Right ventricle myocardium superior (tissue), 1 donor: Measurements from ENCODE around the gene NCOR1. TPM values are rescaled to one million over a fixed set of nuclear protein-coding genes. Genes with fewer than 3 reads are reported as not detected.
"Not testable (repeated sequence)": the region's sequence is repeated elsewhere in the genome, so short reads cannot be mapped to it uniquely, and the experiment has no call there.

Experiments
- ATAC-seq: fragments of 200-7000 bp; cut with Tn5 transposase; one replicate; pipeline ENCODE4 v1.9.1; 2020; ENCODE audit warnings: mild to moderate bottlenecking; ENCODE audit not compliant: poor library complexity
- DNase-seq: peaks from one replicate; pipeline ENCODE4 v3.0.0-alpha.2; 2020
- intact Hi-C: fragments of 100-400 bp; cut with DNase I; formaldehyde crosslinking; loops from one replicate; pipeline ENCODE4 v1.11.2; 2022
- total RNA-seq: library from RNA; stranded (reverse); fragmentation: NEBNext Ultra II Directional; extraction: Animal tissue kit (Norgen Biotek cat#: 25700); gene quantifications from one replicate; pipeline ENCODE4 v1.2.1, GENCODE V29; 2021
- donor health status: DM: no; HTN: yes; CAD: no; lungs with severe emphysema.

NCOR1 gene
- total RNA-seq, 1 donor from 2014 or later: 61.4 TPM

GRCh38 chr17:16066125-16066524, 149.2 kb downstream of the NCOR1 start:
- intact Hi-C loops: no loop called here
- ATAC-seq (no peak), DNase-seq (no peak)

- intact Hi-C loops: no loop called here
These were observed 153.7 kb downstream of the NCOR1 start for GRCh38 chr17:16061631-16062030.

GRCh38 chr17:16055139-16055538, 160.2 kb downstream of the NCOR1 start:
- intact Hi-C loops, ATAC-seq, DNase-seq: not testable (repeated sequence)

More at GRCh38 chr17:16061631-16062030, 153.7 kb downstream of the NCOR1 start:
- ATAC-seq: no peak
- no peak for DNase-seq

GRCh38 chr17:16052486-16052885, 162.8 kb downstream of the NCOR1 start:
- intact Hi-C loops: no loop called here
- no peak for DNase-seq
- no peak for ATAC-seq

GRCh38 chr17:16050844-16051243, 164.5 kb downstream of the NCOR1 start:
- intact Hi-C loops: no loop called here

GRCh38 chr17:16048811-16049449, 166.4 kb downstream of the NCOR1 start:
- no peak for DNase-seq
- intact Hi-C loops: no loop called here
- no peak for ATAC-seq

More at GRCh38 chr17:16050844-16051243, 164.5 kb downstream of the NCOR1 start:
- DNase-seq: no peak
- no peak for ATAC-seq

- no peak for ATAC-seq
- intact Hi-C loops: no loop called here
- no peak for DNase-seq
These were observed 168.4 kb downstream of the NCOR1 start for GRCh38 chr17:16046966-16047365.

- no peak for ATAC-seq
These were observed 170.8 kb downstream of the NCOR1 start for GRCh38 chr17:16044487-16044886.

GRCh38 chr17:16040710-16041251, 174.6 kb downstream of the NCOR1 start:
- DNase-seq (no peak), ATAC-seq (no peak)
- intact Hi-C loops: no loop called here

More at GRCh38 chr17:16044487-16044886, 170.8 kb downstream of the NCOR1 start:
- DNase-seq: no peak
- intact Hi-C loops: no loop called here

- no peak for DNase-seq
- intact Hi-C loops: no loop called here
These were observed 177.7 kb downstream of the NCOR1 start for GRCh38 chr17:16037636-16038035.

GRCh38 chr17:16036261-16036660, 179.1 kb downstream of the NCOR1 start:
- ATAC-seq (no peak), DNase-seq (no peak)
- intact Hi-C loops: no loop called here

More at GRCh38 chr17:16037636-16038035, 177.7 kb downstream of the NCOR1 start:
- no peak for ATAC-seq

- no peak for ATAC-seq
- intact Hi-C loops: no loop called here
- DNase-seq: no peak
These were observed 181.5 kb downstream of the NCOR1 start for GRCh38 chr17:16033729-16034349.

GRCh38 chr17:16027708-16028584, 187.4 kb downstream of the NCOR1 start:
- no peak for ATAC-seq
- DNase-seq: no peak
- intact Hi-C loops: no loop called here

GRCh38 chr17:16026895-16027294, 188.4 kb downstream of the NCOR1 start:
- intact Hi-C loops: no loop called here
- DNase-seq (no peak), ATAC-seq (no peak)

GRCh38 chr17:16025202-16025601, 190.1 kb downstream of the NCOR1 start:
- DNase-seq (no peak), ATAC-seq (no peak)
- intact Hi-C loops: no loop called here

GRCh38 chr17:16023881-16024280, 191.5 kb downstream of the NCOR1 start:
- ATAC-seq: no peak
- intact Hi-C loops: no loop called here

GRCh38 chr17:16019347-16019746, 196.0 kb downstream of the NCOR1 start:
- ATAC-seq: peak; percentile 54

More at GRCh38 chr17:16023881-16024280, 191.5 kb downstream of the NCOR1 start:
- no peak for DNase-seq

GRCh38 chr17:16013943-16014407, 201.4 kb downstream of the NCOR1 start:
- DNase-seq (no peak), ATAC-seq (peak; percentile 44)
- intact Hi-C loops: no loop called here

More at GRCh38 chr17:16019347-16019746, 196.0 kb downstream of the NCOR1 start:
- DNase-seq: no peak
- intact Hi-C loops: no loop called here

GRCh38 chr17:16007439-16007838, 207.9 kb downstream of the NCOR1 start:
- DNase-seq: no peak
- no peak for ATAC-seq

More at GRCh38 chr17:16007439-16007838, 207.9 kb downstream of the NCOR1 start:
- intact Hi-C loops: no loop called here
